Measurements from ENCODE around the gene MARCHF10.

- TF ChIP-seq POLR2A (IDR thresholded peaks at IDR 0.05; ENCODE audit: low read depth, low read length) (no peak), CTCF (IDR thresholded peaks at IDR 0.05; ENCODE audit: extremely low read depth in 1 of 2, insufficient read depth in 1 of 2, low read depth in 1 of 2, low read length in 2 of 2) (no peak), POLR2AphosphoS5 (IDR thresholded peaks at IDR 0.05; ENCODE audit: insufficient read depth, low read depth, low read length) (no peak)
These were observed 26.8 kb downstream of the MARCHF10 start for GRCh38 chr17:62781356-62781755.
